Measurements from ENCODE around the gene SFXN1. TPM values are rescaled to one million over a fixed set of nuclear protein-coding genes. Genes with fewer than 3 reads are reported as not detected.
A peak's percentile ranks its signal among the peaks of the same experiment; 100 is the strongest.

SFXN1 gene
- total and polyA plus RNA-seq, 10 donors: 7.5 to 57.3 (median 38.3) TPM

GRCh38 chr5:175484322-175484721 lies 6.0 kb downstream of the SFXN1 start:
- H3K4me3 ChIP-seq: no peak overlapping the region
- H3K9me3 ChIP-seq: no peaks in the 10 kb centered on the region
- peak; percentile 77 for DNase-seq
- peaks cover 9 to 85% (median 40%) of the 10 kb centered on the region in 6 donors for H3K4me1 ChIP-seq
- H3K36me3 ChIP-seq: peaks cover 0 to 75% (median 8%) of the 10 kb centered on the region in 6 donors
- TF ChIP-seq POLR2A (IDR thresholded peaks at IDR 0.05): no peak
- peak in 1 of 3 donors; percentile 33 for TF ChIP-seq POLR2AphosphoS5 (IDR thresholded peaks at IDR 0.05)
- no peak overlapping the region for H3K27ac ChIP-seq
- no peaks in the 10 kb centered on the region for H3K27me3 ChIP-seq (replicated peaks in 1 of 7)
- intact Hi-C loops (cut with DNase I; ENCODE audit: low total_unique reads): no loop called here
- WGBS, 5 donors: 96 to 99% (median 98%) methylated on average over 24 to 26 of the region's 26 CpGs

- Histone ChIP-seq H3K36me3 (peaks cover 0 to 80% (median 8%) of the 10 kb centered on the region in 6 donors), H3K4me3 (no peak overlapping the region), H3K4me1 (peaks cover 4 to 85% (median 39%) of the 10 kb centered on the region in 6 donors), H3K9me3 (no peaks in the 10 kb centered on the region), H3K27ac (no peak overlapping the region), H3K27me3 (replicated peaks in 1 of 7) (no peaks in the 10 kb centered on the region)
- 80 to 96% (median 86%) methylated on average over 4 of the region's 4 CpGs for whole genome bisulfite sequencing, 5 donors
- TF ChIP-seq POLR2AphosphoS5 (IDR thresholded peaks at IDR 0.05) (no peak), CTCF (IDR thresholded peaks at IDR 0.05 in 8 of 11, conservative IDR thresholded peaks at IDR 0.05 in 3 of 11) (no peak), POLR2A (IDR thresholded peaks at IDR 0.05) (no peak)
- intact Hi-C loops (cut with DNase I; ENCODE audit: low total_unique reads): no loop called here
- DNase-seq: no peak
These were observed 6.5 kb downstream of the SFXN1 start for GRCh38 chr5:175484829-175485228.

GRCh38 chr5:175485631-175486030 lies 7.3 kb downstream of the SFXN1 start:
- H3K27ac ChIP-seq: no peak overlapping the region
- H3K9me3 ChIP-seq: no peaks in the 10 kb centered on the region
- peaks cover under 1 to 84% (median 33%) of the 10 kb centered on the region in 6 donors for H3K4me1 ChIP-seq
- no peak overlapping the region for H3K4me3 ChIP-seq
- no peaks in the 10 kb centered on the region for H3K27me3 ChIP-seq (replicated peaks in 1 of 7)
- no peak for TF ChIP-seq POLR2AphosphoS5 (IDR thresholded peaks at IDR 0.05)
- no peak for TF ChIP-seq CTCF (IDR thresholded peaks at IDR 0.05 in 8 of 11, conservative IDR thresholded peaks at IDR 0.05 in 3 of 11)
- no peak for TF ChIP-seq POLR2A (IDR thresholded peaks at IDR 0.05)
- intact Hi-C loops (cut with DNase I; ENCODE audit: low total_unique reads): no loop called here
- no peak for DNase-seq
- 93 to 96% (median 95%) methylated on average over 6 of the region's 6 CpGs for WGBS, 5 donors
- H3K36me3 ChIP-seq: peaks cover 0 to 85% (median 8%) of the 10 kb centered on the region in 6 donors

DNA sequence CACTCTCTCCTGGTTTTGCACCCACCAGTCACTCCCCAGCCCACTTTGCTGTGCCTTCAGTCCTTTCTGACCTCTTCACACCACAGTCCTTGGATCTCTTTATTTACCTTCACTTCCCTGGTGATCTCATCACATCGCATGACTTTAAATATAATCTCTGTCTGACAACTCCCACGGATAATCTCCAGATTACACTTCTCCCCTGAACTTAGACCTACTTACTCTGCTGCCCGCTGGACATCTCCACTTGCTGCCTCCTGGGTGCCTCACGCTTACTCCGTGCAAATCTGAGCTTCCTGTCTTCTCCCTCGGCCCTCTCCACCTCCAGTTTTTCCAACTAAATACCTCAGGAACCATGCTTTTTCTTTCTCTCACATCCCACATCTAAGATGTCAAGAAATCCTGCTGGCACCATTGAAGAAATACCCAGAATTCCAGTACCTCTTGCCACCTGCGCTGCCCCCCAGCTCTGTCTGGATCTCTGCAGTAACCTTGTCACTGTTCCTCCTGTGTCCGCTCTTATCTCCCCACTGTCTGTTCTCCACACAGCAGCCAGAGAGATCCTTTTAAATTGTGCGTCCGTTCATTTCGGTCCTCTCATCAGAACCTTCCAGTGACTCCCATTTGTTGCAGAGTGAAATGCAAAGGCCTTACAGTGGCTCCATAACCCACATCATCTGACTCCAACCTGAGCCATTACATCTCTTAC lies 9.3 kb downstream of the SFXN1 start:
- Histone ChIP-seq H3K4me1 (peaks cover 0 to 64% (median 18%) of the 10 kb centered on the region in 6 donors), H3K27me3 (replicated peaks in 1 of 7) (no peaks in the 10 kb centered on the region), H3K4me3 (no peak overlapping the region), H3K36me3 (peaks cover 2 to 86% (median 21%) of the 10 kb centered on the region in 6 donors), H3K27ac (no peak overlapping the region), H3K9me3 (no peaks in the 10 kb centered on the region)
- no peak for TF ChIP-seq POLR2AphosphoS5 (IDR thresholded peaks at IDR 0.05)
- no peak for TF ChIP-seq POLR2A (IDR thresholded peaks at IDR 0.05)
- no peak for TF ChIP-seq CTCF (IDR thresholded peaks at IDR 0.05 in 8 of 11, conservative IDR thresholded peaks at IDR 0.05 in 3 of 11)
- intact Hi-C loops (cut with DNase I; ENCODE audit: low total_unique reads): no loop called here
- no peak for DNase-seq
- 90 to 92% (median 91%) methylated on average over 11 of the region's 11 CpGs for WGBS, 5 donors

All from spleen (tissue), 11 donors.